ENCODE data around the gene AGAP1. TPM values are rescaled to one million over a fixed set of nuclear protein-coding genes. Genes with fewer than 3 reads are reported as not detected.
"Not testable (repeated sequence)": the region's sequence is repeated elsewhere in the genome, so short reads cannot be mapped to it uniquely, and the experiment has no call there.

AGAP1 gene
- total RNA-seq, 1 experiment from 2014 or later = 23.4 TPM

GRCh38 chr2:235937087-235937486 lies 443.2 kb downstream of the AGAP1 start:
- no peak overlapping the region for H3K27ac ChIP-seq
- no peak for DNase-seq (ENCODE audit: low read depth in 1 of 2, low spot score in 2 of 2)
- H3K27me3 ChIP-seq (replicated peaks) = no peaks in the 10 kb centered on the region
- no peaks in the 10 kb centered on the region for H3K9me3 ChIP-seq (replicated peaks)
- peaks cover 42% of the 10 kb centered on the region for H3K4me1 ChIP-seq (replicated peaks)
- H3K36me3 ChIP-seq = peaks cover 48% of the 10 kb centered on the region
- H3K4me3 ChIP-seq = no peak overlapping the region

- Histone ChIP-seq H3K4me3 (no peak overlapping the region), H3K27ac (no peak overlapping the region), H3K27me3 (replicated peaks) (no peaks in the 10 kb centered on the region), H3K9me3 (replicated peaks) (no peaks in the 10 kb centered on the region), H3K4me1 (replicated peaks) (peaks cover 42% of the 10 kb centered on the region), H3K36me3 (peaks cover 45% of the 10 kb centered on the region)
- DNase-seq (ENCODE audit: low read depth in 1 of 2, low spot score in 2 of 2) = no peak
Measured at GRCh38 chr2:235937526-235937925, 443.7 kb downstream of the AGAP1 start.

- H3K27ac ChIP-seq = no peak overlapping the region
- H3K9me3 ChIP-seq (replicated peaks) = no peaks in the 10 kb centered on the region
- H3K4me3 ChIP-seq = no peak overlapping the region
- peaks cover 42% of the 10 kb centered on the region for H3K4me1 ChIP-seq (replicated peaks)
- H3K27me3 ChIP-seq (replicated peaks) = no peaks in the 10 kb centered on the region
- no peak for DNase-seq (ENCODE audit: low read depth in 1 of 2, low spot score in 2 of 2)
- peaks cover 45% of the 10 kb centered on the region for H3K36me3 ChIP-seq
Measured at GRCh38 chr2:235937936-235938335, 444.1 kb downstream of the AGAP1 start.

GRCh38 chr2:235938611-235939010 lies 444.8 kb downstream of the AGAP1 start:
- no peak overlapping the region for H3K4me3 ChIP-seq
- H3K27me3 ChIP-seq (replicated peaks) = no peaks in the 10 kb centered on the region
- peaks cover 42% of the 10 kb centered on the region for H3K4me1 ChIP-seq (replicated peaks)
- H3K27ac ChIP-seq = peak overlapping the region; percentile 67; the same call in 1 of the 2 replicates
- peaks cover 44% of the 10 kb centered on the region for H3K36me3 ChIP-seq
- DNase-seq (ENCODE audit: low read depth in 1 of 2, low spot score in 2 of 2) = no peak
- H3K9me3 ChIP-seq (replicated peaks) = no peaks in the 10 kb centered on the region

DNA sequence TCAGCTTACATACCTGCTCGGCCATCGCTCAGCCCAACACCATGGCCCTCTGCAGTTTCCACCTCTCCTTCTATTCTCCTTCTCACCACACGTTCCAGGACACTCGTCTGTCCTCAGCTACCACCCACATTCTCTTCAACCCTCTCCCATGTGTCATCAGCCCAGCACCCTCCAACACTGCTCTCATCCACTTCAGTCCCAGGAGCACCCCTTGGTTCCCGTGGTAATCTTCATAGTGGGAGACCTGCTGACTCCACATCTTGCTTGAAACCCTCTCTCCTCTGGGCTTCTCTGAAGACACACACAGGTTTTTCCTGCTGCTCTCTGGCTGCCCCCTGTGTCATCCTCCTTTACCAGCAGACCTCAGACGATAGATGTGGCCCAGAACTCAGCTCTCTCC lies 445.6 kb downstream of the AGAP1 start:
- DNase-seq (ENCODE audit: low read depth in 1 of 2, low spot score in 2 of 2) = peak; percentile 57 to 59
- Histone ChIP-seq H3K36me3 (peaks cover 38% of the 10 kb centered on the region), H3K9me3 (replicated peaks) (no peaks in the 10 kb centered on the region), H3K4me1 (replicated peaks) (peaks cover 36% of the 10 kb centered on the region), H3K27me3 (replicated peaks) (no peaks in the 10 kb centered on the region), H3K27ac (peak overlapping the region; percentile 67), H3K4me3 (no peak overlapping the region)

DNA sequence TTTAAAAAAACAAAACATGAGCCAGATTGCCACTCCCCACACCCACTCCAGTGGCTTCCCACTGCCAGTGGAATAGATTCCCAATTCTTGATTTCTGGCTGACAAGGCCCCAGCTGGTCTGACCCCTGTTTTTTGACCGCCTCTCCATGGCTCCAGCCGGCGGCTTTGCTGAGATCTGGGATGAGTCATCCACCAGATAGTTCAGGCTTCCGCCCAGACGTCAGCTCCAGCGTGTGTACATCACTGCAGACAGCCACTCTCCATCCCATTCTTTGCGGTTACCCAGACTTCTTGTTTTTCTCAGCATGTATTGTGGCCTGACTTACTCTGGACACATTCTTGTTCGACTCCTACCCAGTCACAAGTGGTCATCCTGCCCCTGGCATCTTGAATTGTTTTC lies 446.5 kb downstream of the AGAP1 start:
- Histone ChIP-seq H3K4me3 (no peak overlapping the region), H3K36me3 (peaks cover 38% of the 10 kb centered on the region), H3K27ac (peak overlapping the region; percentile 67), H3K4me1 (replicated peaks) (peaks cover 27% of the 10 kb centered on the region), H3K9me3 (replicated peaks) (no peaks in the 10 kb centered on the region), H3K27me3 (replicated peaks) (no peaks in the 10 kb centered on the region)
- peak; percentile 93 to 96 for DNase-seq (ENCODE audit: low read depth in 1 of 2, low spot score in 2 of 2)

DNA sequence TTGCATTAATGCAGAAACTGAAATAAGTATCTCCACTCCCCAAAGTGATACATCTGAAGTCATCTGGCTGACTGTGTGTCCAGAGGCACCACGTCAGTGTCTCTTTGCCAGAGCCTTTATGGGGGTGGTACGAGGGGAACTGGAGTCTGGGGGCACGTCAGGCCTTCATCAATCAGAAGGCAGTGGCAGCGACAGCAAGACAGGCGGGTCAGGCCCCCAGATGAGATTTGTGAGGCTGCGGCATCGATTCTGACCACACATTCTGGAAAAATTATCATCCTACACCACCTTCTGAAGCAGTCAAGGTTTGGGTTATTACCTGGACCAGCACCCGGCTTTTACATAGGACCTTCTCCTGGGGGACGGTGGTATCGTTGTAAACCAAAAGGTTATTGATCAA lies 450.7 kb downstream of the AGAP1 start:
- Histone ChIP-seq H3K27ac (no peak overlapping the region), H3K36me3 (peaks cover 14% of the 10 kb centered on the region; the same call in 1 of the 2 replicates), H3K9me3 (replicated peaks) (no peaks in the 10 kb centered on the region), H3K27me3 (replicated peaks) (no peaks in the 10 kb centered on the region), H3K4me3 (no peak overlapping the region), H3K4me1 (replicated peaks) (peaks cover 16% of the 10 kb centered on the region)
- no peak for DNase-seq (ENCODE audit: low read depth in 1 of 2, low spot score in 2 of 2)

DNA sequence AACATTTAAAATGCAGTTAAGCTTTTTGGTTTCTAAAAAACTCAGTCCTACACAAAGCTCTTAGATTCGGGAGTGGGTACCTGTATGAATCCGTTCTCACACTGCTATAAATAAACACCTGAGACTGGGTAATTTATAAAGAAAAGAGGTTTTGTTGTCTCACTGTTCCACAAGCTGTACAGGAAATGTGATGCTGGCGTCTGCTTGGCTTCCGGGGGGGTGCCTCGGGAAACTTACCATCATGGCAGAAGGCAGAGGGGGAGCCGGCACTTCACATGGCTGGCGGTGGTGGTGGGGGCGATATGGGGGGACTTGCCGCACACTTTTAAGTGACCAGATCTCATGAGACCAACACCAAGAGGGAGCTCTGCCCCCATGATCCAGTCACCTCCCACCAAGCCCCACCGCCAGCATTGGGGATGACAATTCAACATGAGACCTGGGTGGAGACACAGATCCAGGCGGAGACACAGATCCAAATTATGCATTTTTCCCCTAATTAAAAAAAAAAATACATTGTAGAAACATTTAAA lies 451.8 kb downstream of the AGAP1 start:
- Histone ChIP-seq H3K36me3 (0 out of 2 replicates have a peak, but pooled peaks cover 10% of the 10 kb centered on the region), H3K27ac (no peak overlapping the region), H3K4me1 (replicated peaks) (peaks cover 6% of the 10 kb centered on the region), H3K27me3 (replicated peaks) (no peaks in the 10 kb centered on the region), H3K4me3 (no peak overlapping the region), H3K9me3 (replicated peaks) (no peaks in the 10 kb centered on the region)
- DNase-seq (ENCODE audit: low read depth in 1 of 2, low spot score in 2 of 2) = no peak

DNA sequence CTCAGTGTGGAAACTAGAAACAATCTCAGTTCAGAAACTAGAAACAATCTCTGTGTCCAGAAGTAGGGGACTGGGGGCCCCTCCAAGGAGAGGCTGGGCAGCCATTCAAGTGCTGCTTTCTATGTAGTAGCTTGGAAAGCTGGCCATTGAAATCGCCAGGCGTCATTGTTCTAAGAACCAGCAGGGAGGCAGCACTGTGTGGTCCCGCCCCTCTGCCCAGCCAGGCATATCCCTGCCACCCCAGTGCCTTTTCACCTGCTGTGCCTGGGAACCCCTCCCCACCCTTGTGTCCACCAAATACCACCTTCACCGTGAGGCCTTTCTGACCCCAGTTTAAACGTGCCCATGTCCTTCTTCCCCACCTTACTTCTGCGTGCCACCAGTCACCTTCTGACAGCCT lies 452.7 kb downstream of the AGAP1 start:
- H3K9me3 ChIP-seq (replicated peaks) = no peaks in the 10 kb centered on the region
- no peak overlapping the region for H3K27ac ChIP-seq
- H3K4me1 ChIP-seq (replicated peaks) = no peaks in the 10 kb centered on the region
- DNase-seq (ENCODE audit: low read depth in 1 of 2, low spot score in 2 of 2) = no peak
- H3K36me3 ChIP-seq = 0 out of 2 replicates have a peak, but pooled peaks cover 6% of the 10 kb centered on the region
- H3K27me3 ChIP-seq (replicated peaks) = no peaks in the 10 kb centered on the region
- H3K4me3 ChIP-seq = no peak overlapping the region

- not testable (repeated sequence) for H3K4me3 ChIP-seq; H3K9me3 ChIP-seq (replicated peaks); H3K27ac ChIP-seq; DNase-seq (ENCODE audit: low read depth in 1 of 2, low spot score in 2 of 2); H3K36me3 ChIP-seq; H3K4me1 ChIP-seq (replicated peaks); H3K27me3 ChIP-seq (replicated peaks)
Measured at GRCh38 chr2:235947055-235947454, 453.2 kb downstream of the AGAP1 start.

DNA sequence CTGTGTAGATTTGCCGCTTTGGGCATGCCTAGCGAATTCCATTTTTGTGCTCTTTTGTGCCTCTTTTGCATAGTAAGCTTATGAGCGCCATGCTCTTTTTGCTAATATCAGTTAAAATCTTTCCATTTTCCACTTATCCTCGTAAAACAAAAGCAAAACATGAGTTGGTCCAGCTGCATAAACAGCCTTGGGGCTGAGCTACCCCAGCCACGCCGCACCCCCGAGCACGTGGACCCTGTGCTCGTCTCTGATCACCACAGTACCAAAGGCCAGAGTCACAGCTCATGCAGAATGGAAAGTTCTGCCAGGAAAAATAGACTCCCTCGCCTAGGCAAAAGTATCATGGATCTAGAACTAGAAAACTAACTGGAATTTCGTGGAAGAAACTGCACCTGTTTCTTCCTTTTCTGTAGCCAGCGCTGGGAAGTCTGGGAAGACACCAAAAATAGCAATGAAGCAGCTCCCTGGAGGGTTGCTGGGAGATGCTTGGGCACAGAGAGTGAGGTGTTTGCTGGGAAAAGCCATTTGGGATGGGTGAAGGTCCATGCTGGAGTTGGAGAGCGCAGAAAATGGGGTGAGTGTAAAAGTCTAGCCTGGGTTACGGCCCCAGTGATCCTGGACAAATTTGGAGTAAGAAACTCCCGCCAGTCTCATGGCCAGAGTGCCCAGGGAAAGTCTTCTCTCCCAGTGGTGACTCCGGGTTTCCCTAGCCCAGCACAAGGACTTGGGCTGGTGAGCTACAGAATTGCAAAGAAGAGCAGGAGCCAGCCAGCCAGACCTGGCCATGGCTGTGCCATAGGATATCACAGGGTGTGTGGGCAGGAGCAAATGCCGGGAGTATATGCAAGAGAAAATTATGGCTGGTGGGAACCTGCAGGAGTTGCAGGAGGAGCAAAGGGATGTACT lies 456.0 kb downstream of the AGAP1 start:
- Histone ChIP-seq H3K9me3 (replicated peaks) (no peaks in the 10 kb centered on the region), H3K4me1 (replicated peaks) (no peaks in the 10 kb centered on the region), H3K4me3 (no peak overlapping the region), H3K36me3 (no peaks in the 10 kb centered on the region), H3K27me3 (replicated peaks) (no peaks in the 10 kb centered on the region), H3K27ac (no peak overlapping the region)
- no peak for DNase-seq (ENCODE audit: low read depth in 1 of 2, low spot score in 2 of 2)

DNA sequence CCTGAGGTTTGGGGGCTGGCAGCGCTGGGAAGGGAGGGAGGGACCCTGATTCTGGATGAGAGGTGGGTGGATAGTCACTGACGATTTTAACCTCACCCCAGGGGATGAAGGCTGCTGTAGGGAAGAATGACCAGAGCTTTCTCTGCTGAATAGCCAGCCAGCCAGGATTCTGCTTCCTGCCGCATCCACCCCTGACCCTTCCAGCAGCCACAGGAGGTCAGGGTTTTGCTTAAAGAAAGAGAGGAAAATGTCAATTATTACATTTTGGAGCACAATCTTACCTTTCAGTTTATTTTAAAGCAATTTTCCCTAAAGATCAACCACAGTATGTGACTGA lies 456.6 kb downstream of the AGAP1 start:
- Histone ChIP-seq H3K36me3 (no peaks in the 10 kb centered on the region), H3K27me3 (replicated peaks) (no peaks in the 10 kb centered on the region), H3K4me1 (replicated peaks) (no peaks in the 10 kb centered on the region), H3K27ac (no peak overlapping the region), H3K4me3 (no peak overlapping the region), H3K9me3 (replicated peaks) (no peaks in the 10 kb centered on the region)
- no peak for DNase-seq (ENCODE audit: low read depth in 1 of 2, low spot score in 2 of 2)

GRCh38 chr2:235951493-235951892 lies 457.6 kb downstream of the AGAP1 start:
- H3K36me3 ChIP-seq = no peaks in the 10 kb centered on the region
- H3K4me3 ChIP-seq = no peak overlapping the region
- no peak for DNase-seq (ENCODE audit: low read depth in 1 of 2, low spot score in 2 of 2)

DNA sequence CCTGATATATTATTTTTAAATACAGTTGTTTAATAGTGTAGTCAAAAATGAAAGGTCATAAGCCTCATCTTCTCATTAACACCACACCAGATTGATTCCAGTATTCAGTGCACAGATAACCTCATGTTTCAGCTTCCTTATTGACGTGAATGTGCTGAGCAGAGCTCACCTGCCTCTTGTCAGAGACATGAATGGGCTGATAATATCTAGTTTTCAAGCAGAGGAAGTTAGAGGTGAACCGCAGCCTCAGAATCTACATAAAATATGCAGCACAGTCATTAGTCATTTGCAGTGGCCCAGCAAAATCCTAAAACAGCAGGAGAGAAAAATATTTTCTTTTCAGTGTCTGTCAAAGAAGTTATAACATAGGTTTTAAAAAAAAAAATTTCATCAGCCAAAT lies 458.1 kb downstream of the AGAP1 start:
- no peak overlapping the region for H3K27ac ChIP-seq
- H3K4me3 ChIP-seq = no peak overlapping the region
- DNase-seq (ENCODE audit: low read depth in 1 of 2, low spot score in 2 of 2) = no peak
- no peaks in the 10 kb centered on the region for H3K4me1 ChIP-seq (replicated peaks)
- H3K27me3 ChIP-seq (replicated peaks) = no peaks in the 10 kb centered on the region
- H3K9me3 ChIP-seq (replicated peaks) = no peaks in the 10 kb centered on the region
- H3K36me3 ChIP-seq = no peaks in the 10 kb centered on the region

More at GRCh38 chr2:235951493-235951892, 457.6 kb downstream of the AGAP1 start:
- Histone ChIP-seq H3K9me3 (replicated peaks) (no peaks in the 10 kb centered on the region), H3K27me3 (replicated peaks) (no peaks in the 10 kb centered on the region), H3K4me1 (replicated peaks) (no peaks in the 10 kb centered on the region), H3K27ac (no peak overlapping the region)
